Measurements from ENCODE around the gene TMBIM4.

The TMBIM4 gene

DNA sequence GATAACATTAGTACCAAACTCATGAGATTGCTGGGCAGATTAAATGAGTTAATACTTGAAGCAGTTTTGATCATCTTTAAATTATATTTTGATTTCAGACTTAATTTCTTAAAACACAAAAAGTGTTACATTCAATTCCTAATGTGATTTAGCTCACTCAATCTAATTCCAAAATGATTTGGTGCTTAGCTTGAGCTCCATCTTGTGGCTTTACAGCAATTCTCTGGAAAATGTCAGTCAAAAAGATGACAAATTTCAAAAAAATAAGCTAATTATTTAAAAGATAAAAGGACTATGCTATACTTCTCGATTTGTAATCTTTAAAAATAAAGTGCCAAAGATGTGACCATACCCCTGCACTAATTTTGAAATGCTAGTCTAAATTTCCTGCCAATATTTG is 49.3 kb downstream of the TMBIM4 start:
- CTCF ChIA-PET, result interaction anchor here (0.6 to 2.4 kb wide), 3 partner anchors 14 to 163 kb away, joined by 4 to 9 read pairs (median 4); no protein-coding TSS in a partner anchor
- POLR2A ChIA-PET, result no interaction called here
- H3K4me3 ChIP-seq (ENCODE audit: low read depth, low read length), result no peak overlapping the region

DNA sequence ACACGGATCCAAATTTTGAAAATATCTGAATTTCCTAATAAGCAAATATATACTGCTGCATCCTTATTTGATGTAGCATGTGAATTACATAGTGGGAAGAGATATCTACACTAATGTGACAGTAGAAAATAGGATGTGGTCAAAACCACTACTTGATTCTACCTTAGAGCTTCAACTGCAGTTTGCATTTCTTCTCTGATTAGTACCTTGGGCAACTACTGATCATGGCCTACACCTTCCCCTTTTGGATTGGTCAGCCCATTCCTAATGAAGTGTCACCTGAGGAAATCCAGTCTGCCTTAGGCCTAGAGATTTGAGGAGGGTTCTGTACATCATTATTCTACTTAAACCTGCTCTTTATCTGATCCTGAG is 49.9 kb downstream of the TMBIM4 start:
- no peaks in the 10 kb centered on the region for H3K4me1 ChIP-seq (ENCODE audit: control insufficient read depth, insufficient read depth, low read length)
- TF ChIP-seq ZNF600 (tag by site-specific recombination; IDR thresholded peaks at IDR 0.05), result no peak
- no peak for TF ChIP-seq ZBTB20 (tag by site-specific recombination; IDR thresholded peaks at IDR 0.05)
- TF ChIP-seq, protein P1, sequence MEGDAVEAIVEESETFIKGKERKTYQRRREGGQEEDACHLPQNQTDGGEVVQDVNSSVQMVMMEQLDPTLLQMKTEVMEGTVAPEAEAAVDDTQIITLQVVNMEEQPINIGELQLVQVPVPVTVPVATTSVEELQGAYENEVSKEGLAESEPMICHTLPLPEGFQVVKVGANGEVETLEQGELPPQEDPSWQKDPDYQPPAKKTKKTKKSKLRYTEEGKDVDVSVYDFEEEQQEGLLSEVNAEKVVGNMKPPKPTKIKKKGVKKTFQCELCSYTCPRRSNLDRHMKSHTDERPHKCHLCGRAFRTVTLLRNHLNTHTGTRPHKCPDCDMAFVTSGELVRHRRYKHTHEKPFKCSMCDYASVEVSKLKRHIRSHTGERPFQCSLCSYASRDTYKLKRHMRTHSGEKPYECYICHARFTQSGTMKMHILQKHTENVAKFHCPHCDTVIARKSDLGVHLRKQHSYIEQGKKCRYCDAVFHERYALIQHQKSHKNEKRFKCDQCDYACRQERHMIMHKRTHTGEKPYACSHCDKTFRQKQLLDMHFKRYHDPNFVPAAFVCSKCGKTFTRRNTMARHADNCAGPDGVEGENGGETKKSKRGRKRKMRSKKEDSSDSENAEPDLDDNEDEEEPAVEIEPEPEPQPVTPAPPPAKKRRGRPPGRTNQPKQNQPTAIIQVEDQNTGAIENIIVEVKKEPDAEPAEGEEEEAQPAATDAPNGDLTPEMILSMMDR (tag by site-specific recombination; IDR thresholded peaks at IDR 0.05), result no peak
- TF ChIP-seq ZNF670 (tag by site-specific recombination; IDR thresholded peaks at IDR 0.05; ENCODE audit: low read depth), result no peak
- TF ChIP-seq, protein P2, sequence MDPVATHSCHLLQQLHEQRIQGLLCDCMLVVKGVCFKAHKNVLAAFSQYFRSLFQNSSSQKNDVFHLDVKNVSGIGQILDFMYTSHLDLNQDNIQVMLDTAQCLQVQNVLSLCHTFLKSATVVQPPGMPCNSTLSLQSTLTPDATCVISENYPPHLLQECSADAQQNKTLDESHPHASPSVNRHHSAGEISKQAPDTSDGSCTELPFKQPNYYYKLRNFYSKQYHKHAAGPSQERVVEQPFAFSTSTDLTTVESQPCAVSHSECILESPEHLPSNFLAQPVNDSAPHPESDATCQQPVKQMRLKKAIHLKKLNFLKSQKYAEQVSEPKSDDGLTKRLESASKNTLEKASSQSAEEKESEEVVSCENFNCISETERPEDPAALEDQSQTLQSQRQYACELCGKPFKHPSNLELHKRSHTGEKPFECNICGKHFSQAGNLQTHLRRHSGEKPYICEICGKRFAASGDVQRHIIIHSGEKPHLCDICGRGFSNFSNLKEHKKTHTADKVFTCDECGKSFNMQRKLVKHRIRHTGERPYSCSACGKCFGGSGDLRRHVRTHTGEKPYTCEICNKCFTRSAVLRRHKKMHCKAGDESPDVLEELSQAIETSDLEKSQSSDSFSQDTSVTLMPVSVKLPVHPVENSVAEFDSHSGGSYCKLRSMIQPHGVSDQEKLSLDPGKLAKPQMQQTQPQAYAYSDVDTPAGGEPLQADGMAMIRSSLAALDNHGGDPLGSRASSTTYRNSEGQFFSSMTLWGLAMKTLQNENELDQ (tag by site-specific recombination; IDR thresholded peaks at IDR 0.05; ENCODE audit: low read depth), result no peak
- H3K4me3 ChIP-seq (ENCODE audit: low read depth, low read length), result no peak overlapping the region
- peaks cover 32 to 45% of the 10 kb centered on the region in 2 experiments for H3K36me3 ChIP-seq (ENCODE audit: control insufficient read depth in 2 of 2, insufficient read depth in 1 of 2, low read length in 2 of 2)
- POLR2A ChIA-PET, result no interaction called here
- CTCF ChIA-PET, result interaction anchor here (0.7 kb wide), 1 partner anchor 76 kb away, joined by 4 read pairs; no protein-coding TSS in a partner anchor
- H3K9me3 ChIP-seq (ENCODE audit: control insufficient read depth, insufficient read depth, low read depth, low read length), result no peaks in the 10 kb centered on the region
- H3K27ac ChIP-seq (ENCODE audit: extremely low read depth, low read depth, low read length), result no peak overlapping the region

More for the DNA sequence above, 49.3 kb downstream of the TMBIM4 start:
- Histone ChIP-seq H3K27ac (ENCODE audit: extremely low read depth, low read depth, low read length) (no peak overlapping the region), H3K9me3 (ENCODE audit: control insufficient read depth, insufficient read depth, low read depth, low read length) (no peaks in the 10 kb centered on the region), H3K36me3 (ENCODE audit: control insufficient read depth in 2 of 2, insufficient read depth in 1 of 2, low read length in 2 of 2) (peaks cover 38 to 51% of the 10 kb centered on the region in 2 experiments), H3K4me1 (ENCODE audit: control insufficient read depth, insufficient read depth, low read length) (no peaks in the 10 kb centered on the region)
- TF ChIP-seq ZNF654 (tag by site-specific recombination; IDR thresholded peaks at IDR 0.05; ENCODE audit: low read depth), result peak; percentile 16; the same call in 1 of the 2 replicates
- TF ChIP-seq, protein P1 (tag by site-specific recombination; IDR thresholded peaks at IDR 0.05), result 0 out of 2 replicates have a peak, but pooled peaks have one; percentile 12
- TF ChIP-seq, protein P3, sequence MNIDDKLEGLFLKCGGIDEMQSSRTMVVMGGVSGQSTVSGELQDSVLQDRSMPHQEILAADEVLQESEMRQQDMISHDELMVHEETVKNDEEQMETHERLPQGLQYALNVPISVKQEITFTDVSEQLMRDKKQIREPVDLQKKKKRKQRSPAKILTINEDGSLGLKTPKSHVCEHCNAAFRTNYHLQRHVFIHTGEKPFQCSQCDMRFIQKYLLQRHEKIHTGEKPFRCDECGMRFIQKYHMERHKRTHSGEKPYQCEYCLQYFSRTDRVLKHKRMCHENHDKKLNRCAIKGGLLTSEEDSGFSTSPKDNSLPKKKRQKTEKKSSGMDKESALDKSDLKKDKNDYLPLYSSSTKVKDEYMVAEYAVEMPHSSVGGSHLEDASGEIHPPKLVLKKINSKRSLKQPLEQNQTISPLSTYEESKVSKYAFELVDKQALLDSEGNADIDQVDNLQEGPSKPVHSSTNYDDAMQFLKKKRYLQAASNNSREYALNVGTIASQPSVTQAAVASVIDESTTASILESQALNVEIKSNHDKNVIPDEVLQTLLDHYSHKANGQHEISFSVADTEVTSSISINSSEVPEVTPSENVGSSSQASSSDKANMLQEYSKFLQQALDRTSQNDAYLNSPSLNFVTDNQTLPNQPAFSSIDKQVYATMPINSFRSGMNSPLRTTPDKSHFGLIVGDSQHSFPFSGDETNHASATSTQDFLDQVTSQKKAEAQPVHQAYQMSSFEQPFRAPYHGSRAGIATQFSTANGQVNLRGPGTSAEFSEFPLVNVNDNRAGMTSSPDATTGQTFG (tag by site-specific recombination; IDR thresholded peaks at IDR 0.05; ENCODE audit: borderline replicate concordance), result no peak

DNA sequence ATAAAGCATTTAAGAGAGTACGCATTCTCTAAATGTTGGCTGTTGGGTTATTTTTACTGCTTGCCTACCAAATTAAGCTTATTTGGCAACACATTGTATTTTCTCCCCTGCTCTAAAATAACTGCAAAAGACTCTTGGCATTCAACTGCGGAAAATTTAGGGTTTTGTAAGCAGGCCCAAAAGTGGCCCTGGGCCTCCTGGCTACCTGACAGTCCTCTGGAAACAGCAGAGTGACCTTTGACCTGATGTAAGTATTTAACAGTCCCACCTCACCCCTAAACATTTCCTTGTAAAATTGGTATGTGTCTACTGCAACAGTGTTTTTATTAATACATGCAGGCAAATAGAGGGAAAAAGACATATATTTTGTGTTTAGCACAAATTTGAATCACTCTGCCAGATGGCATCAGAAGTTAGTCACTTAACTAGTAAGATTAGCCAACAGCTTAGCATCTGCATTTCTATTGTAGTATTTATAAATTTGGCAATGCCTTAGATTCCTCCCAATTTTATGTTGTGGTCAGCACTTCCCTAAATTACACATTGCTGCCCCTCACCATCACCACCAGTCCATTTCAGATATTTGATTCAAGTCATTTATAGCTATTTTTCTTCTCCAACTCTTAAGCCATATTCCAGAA is 50.4 kb downstream of the TMBIM4 start:
- ChIA-PET CTCF (no interaction called here), POLR2A (no interaction called here)
- Histone ChIP-seq H3K9me3 (ENCODE audit: control insufficient read depth, insufficient read depth, low read depth, low read length) (no peaks in the 10 kb centered on the region), H3K4me3 (ENCODE audit: low read depth, low read length) (no peak overlapping the region), H3K4me1 (ENCODE audit: control insufficient read depth, insufficient read depth, low read length) (no peaks in the 10 kb centered on the region), H3K36me3 (ENCODE audit: control insufficient read depth in 2 of 2, insufficient read depth in 1 of 2, low read length in 2 of 2) (peaks cover 27 to 40% of the 10 kb centered on the region in 2 experiments), H3K27ac (ENCODE audit: extremely low read depth, low read depth, low read length) (no peak overlapping the region)
- TF ChIP-seq ZNF214 (tag by site-specific recombination; IDR thresholded peaks at IDR 0.05; ENCODE audit: borderline replicate concordance) (no peak), ZBTB48 (tag by site-specific recombination; IDR thresholded peaks at IDR 0.05) (no peak), ZNF701 (tag by site-specific recombination; IDR thresholded peaks at IDR 0.05) (no peak), ZNF626 (tag by site-specific recombination; IDR thresholded peaks at IDR 0.05) (no peak), ZIC2 (tag by site-specific recombination; IDR thresholded peaks at IDR 0.05) (no peak), ZNF48 (tag by site-specific recombination; IDR thresholded peaks at IDR 0.05) (no peak)
- TF ChIP-seq, protein P4, sequence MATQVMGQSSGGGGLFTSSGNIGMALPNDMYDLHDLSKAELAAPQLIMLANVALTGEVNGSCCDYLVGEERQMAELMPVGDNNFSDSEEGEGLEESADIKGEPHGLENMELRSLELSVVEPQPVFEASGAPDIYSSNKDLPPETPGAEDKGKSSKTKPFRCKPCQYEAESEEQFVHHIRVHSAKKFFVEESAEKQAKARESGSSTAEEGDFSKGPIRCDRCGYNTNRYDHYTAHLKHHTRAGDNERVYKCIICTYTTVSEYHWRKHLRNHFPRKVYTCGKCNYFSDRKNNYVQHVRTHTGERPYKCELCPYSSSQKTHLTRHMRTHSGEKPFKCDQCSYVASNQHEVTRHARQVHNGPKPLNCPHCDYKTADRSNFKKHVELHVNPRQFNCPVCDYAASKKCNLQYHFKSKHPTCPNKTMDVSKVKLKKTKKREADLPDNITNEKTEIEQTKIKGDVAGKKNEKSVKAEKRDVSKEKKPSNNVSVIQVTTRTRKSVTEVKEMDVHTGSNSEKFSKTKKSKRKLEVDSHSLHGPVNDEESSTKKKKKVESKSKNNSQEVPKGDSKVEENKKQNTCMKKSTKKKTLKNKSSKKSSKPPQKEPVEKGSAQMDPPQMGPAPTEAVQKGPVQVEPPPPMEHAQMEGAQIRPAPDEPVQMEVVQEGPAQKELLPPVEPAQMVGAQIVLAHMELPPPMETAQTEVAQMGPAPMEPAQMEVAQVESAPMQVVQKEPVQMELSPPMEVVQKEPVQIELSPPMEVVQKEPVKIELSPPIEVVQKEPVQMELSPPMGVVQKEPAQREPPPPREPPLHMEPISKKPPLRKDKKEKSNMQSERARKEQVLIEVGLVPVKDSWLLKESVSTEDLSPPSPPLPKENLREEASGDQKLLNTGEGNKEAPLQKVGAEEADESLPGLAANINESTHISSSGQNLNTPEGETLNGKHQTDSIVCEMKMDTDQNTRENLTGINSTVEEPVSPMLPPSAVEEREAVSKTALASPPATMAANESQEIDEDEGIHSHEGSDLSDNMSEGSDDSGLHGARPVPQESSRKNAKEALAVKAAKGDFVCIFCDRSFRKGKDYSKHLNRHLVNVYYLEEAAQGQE (tag by site-specific recombination; IDR thresholded peaks at IDR 0.05), result no peak
